Measurements from ENCODE around the gene GLI3.

The GLI3 gene

DNA sequence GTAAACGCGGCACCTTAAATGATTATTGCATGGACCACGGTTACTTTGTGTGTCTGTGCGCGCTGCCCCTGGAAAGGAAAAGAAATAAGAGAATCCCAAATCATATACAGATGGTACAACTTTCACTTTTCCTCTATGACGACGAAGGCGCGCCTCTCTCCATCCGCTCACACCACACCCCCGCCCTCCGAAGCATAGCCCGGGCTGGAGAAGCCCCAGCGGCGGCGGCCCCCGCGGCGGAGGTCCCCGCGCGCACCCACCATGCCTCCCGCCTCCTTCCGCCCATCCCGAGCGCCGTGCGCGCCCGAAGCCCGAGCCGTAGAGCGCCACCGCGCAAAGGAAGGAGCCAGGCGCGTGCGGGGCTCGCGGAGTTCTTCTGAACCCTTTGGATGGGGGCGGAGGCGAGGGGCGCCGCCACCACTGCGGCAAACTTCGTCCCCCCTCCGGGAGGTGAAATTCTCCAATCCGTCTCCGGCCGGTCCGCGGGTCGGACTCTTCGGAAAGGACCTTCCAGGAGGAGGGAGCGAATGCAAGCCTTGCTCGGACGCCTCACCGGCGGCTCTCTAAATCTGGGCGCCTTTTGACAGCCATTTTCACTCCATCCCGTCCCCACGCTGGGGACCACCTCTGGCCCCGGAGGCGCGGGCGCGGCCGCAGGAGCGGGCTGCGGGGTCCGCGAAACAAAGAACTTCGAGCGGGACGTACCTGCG is 588 bp downstream of the GLI3 start:
- no peak for DNase-seq (ENCODE audit: low read depth in 2 of 2, low spot score in 1 of 2)

DNA sequence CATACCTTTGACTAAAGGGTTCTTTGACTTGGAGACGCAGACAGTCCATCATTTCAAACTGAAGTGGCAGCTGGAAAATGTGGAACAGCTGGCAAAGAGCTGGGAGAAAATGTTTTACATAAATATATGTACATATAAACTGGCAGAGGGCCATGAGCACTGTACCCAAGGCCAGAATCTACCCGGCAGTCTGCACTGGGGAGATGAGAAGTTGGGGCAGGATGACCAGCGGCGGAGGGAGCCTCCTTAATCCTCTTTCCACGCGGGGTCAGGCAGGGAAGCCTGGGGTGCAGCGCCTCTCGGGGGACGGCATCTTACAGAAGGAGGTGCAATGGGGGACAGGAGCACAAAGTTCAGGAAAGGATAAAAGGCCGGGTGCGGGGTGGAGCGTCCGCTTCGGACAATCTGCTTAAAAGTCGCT is 1.3 kb downstream of the GLI3 start:
- DNase-seq (ENCODE audit: low read depth in 2 of 2, low spot score in 1 of 2), result no peak

GRCh38 chr7:42234736-42235135 is 2.3 kb downstream of the GLI3 start:
- DNase-seq (ENCODE audit: low read depth in 2 of 2, low spot score in 1 of 2), result no peak

- DNase-seq (ENCODE audit: low read depth in 2 of 2, low spot score in 1 of 2), result no peak
Observed at GRCh38 chr7:42233695-42234331, 3.2 kb downstream of the GLI3 start.

- no peak for DNase-seq (ENCODE audit: low read depth in 2 of 2, low spot score in 1 of 2)
Observed at GRCh38 chr7:42233171-42233570, 3.8 kb downstream of the GLI3 start.

- no peak for DNase-seq (ENCODE audit: low read depth in 2 of 2, low spot score in 1 of 2)
Observed at GRCh38 chr7:42232275-42232674, 4.7 kb downstream of the GLI3 start.

GRCh38 chr7:42231043-42231787 is 5.8 kb downstream of the GLI3 start:
- DNase-seq (ENCODE audit: low read depth in 2 of 2, low spot score in 1 of 2), result no peak

GRCh38 chr7:42227936-42228591 is 8.9 kb downstream of the GLI3 start:
- no peak for DNase-seq (ENCODE audit: low read depth in 2 of 2, low spot score in 1 of 2)

GRCh38 chr7:42227541-42227935 is 9.5 kb downstream of the GLI3 start:
- no peak for DNase-seq (ENCODE audit: low read depth in 2 of 2, low spot score in 1 of 2)

- no peak for DNase-seq (ENCODE audit: low read depth in 2 of 2, low spot score in 1 of 2)
Observed at GRCh38 chr7:42227021-42227420, 10.0 kb downstream of the GLI3 start.

- no peak for DNase-seq (ENCODE audit: low read depth in 2 of 2, low spot score in 1 of 2)
Observed at GRCh38 chr7:42226354-42226941, 10.6 kb downstream of the GLI3 start.

DNA sequence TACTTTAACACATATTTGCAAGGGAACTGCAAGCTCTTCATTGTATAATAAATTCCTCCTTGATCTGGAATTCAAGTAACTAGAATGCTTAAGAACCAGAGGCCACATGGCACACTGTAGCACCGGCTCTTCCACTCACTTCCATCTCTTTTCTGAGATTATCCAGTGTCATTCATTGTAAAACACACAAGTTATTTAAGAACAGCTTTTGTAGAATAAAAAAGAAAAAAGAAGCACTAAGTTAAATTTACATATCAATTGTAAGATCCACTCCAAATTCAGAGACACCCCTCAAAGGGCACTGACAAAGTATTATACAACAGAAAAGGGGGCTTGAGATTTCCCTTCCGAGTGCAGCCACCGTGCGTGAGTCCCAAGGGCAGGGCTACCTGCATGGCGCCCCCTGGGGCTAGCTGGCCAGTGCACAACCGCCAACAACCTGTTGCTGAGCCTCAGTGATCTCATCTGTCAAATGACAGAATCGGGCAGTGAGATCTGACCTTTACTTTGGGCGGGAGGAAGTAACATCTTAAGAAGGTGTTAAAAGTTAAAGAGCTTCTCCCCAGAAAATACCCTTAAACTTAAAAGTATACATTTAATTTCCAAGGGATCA is 12.5 kb downstream of the GLI3 start:
- DNase-seq (ENCODE audit: low read depth in 2 of 2, low spot score in 1 of 2), result no peak

DNA sequence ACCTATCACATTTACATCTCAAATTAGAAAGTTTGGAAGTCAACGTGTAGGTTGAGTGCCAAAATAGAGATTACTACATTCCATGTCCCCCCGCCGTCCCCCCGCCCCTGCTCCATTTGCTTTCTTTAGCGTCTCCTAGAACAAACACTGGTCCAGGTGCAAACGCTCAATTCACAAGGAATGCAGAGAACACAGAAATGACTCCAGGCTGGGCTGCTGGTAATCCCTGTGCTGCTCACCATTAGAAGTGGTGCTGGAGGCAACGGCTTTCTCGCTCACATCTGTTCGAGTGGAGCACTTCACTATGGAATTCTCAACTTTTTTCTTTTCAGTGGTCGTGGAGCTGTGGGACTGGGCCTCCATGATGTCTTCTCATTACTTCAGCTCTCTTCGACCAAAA is 14.1 kb downstream of the GLI3 start:
- no peak for DNase-seq (ENCODE audit: low read depth in 2 of 2, low spot score in 1 of 2)

DNA sequence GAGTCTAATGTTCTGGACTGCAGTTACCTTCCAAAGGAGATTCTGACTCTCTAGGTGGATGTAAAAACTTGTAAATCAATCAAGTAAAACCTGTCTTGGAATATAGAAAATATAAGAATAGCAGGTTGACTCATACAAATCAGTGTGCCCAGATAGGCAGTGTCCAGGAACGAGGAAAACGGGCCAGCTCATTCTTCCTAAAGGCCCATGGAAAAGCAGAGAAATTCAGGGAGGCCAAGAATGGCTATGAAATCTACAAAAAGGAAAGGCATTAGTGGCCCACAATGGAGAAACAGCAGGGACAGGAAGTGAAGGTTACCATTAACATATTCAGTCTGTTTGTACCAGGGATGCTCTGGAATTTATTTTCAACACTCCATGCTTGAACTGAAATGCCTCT is 14.9 kb downstream of the GLI3 start:
- no peak for DNase-seq (ENCODE audit: low read depth in 2 of 2, low spot score in 1 of 2)

DNA sequence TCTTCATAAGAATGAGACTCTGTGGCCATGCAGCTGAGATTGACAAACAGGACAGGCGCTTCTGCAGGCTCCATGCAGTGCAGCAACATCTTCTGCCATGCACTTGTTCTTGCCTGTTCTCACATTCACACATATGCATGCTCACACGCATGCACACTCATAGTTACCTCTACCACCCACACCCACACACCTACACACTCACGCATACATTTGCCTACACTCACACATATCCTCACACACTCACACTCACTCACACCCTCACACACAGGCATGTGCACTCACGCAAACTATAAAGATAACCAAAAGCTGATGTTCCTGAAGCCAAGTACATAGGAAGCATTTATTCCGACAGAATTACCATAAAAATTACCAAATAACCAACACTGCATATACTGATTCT is 15.7 kb downstream of the GLI3 start:
- no peak for DNase-seq (ENCODE audit: low read depth in 2 of 2, low spot score in 1 of 2)

DNA sequence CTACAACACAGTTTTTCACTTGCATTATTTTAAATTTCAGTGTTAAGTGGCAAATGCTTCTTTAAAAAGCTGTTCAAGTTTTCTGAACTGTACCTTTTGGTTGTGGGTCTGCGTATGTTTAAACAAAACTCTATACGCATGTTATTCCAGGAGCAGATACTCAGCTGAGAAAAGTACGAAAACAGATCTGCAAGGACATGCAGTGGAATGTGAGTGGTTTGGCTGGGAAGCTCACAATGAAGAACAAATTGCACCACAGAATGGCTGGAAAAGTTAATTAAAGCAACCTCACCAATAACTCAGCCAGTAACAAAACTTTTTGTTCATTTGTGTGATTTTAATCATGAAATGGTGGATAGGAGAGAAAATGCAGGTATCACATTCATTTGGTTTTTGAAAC is 17.6 kb downstream of the GLI3 start:
- no peak for DNase-seq (ENCODE audit: low read depth in 2 of 2, low spot score in 1 of 2)

DNA sequence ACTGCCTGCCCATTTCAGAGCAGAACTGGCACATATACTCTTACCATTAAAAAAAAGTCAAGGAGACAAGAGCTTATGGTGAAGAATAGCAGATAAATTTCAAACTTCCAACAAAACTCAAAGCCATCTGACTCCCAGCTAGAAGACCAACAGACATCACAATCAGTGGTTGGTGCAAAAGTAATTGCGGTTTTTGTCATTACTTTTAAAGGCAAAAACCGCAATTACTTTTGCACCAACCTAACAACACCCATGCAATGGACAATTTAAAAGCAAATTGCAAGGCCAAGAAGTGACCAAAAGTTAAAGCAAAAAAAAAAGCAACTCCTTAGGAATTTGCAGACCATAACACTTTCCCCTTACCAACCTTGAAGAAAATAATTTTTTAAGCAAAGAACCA is 18.8 kb downstream of the GLI3 start:
- no peak for DNase-seq (ENCODE audit: low read depth in 2 of 2, low spot score in 1 of 2)

DNA sequence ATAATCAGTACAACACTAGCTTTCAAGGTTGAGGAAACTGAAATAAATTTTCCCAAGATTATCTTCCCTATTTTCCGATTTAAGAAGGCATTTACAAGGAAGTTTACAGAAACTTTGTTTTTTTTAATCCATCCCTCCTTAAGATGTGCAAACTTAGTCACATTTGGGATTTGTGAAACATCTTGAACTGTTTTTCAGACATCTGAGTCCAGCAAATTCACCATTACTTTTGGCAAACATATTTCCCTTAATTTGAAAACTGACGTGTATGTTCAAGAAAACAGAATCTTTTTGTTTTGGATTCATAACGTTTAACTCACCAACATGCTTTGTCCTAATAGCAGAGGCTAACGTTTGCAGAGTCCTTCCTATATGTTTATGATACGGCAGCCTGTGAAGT is 19.5 kb downstream of the GLI3 start:
- no peak for DNase-seq (ENCODE audit: low read depth in 2 of 2, low spot score in 1 of 2)

- DNase-seq (ENCODE audit: low read depth in 2 of 2, low spot score in 1 of 2), result no peak
Observed at GRCh38 chr7:42217053-42217452, 20.0 kb downstream of the GLI3 start.

DNA sequence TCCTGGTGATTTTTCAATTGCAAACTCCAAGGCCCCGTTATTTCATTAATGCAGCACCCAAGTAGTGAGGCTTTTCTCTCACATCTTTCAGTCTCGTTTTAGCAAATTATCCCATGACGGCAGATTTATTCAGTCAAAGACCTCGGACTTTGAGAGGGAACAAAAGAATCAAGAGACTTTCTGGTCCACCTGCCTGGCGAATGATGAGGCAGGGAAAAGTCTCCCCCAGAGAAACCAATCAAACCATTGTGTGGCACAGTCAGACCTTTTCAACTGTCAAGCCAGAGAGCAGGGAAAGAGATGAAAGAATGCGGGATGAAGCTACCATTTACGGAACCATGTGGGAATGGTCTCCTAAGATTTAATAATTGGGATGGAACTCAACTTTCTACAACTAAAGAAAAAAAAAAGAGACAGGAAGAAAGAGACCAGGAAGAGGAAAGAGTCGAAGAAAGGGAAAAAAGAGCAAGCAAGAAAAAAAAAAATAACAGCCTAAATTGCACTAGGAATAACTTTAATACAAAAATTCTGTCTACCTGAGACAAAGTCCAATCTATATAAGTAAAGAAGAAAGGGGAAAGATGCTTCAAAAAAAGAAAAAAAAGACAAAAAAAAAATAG is 22.8 kb downstream of the GLI3 start:
- DNase-seq (ENCODE audit: low read depth in 2 of 2, low spot score in 1 of 2), result no peak

- no peak for DNase-seq (ENCODE audit: low read depth in 2 of 2, low spot score in 1 of 2)
Observed at GRCh38 chr7:42213093-42213492, 23.9 kb downstream of the GLI3 start.
